Measurements from ENCODE around the gene PKM. TPM values are rescaled to one million over a fixed set of nuclear protein-coding genes. Genes with fewer than 3 reads are reported as not detected.

PKM gene
- total and polyA plus RNA-seq, 2 donors (not counting 3 experiments of a cell fraction or from before 2014, with no cell fraction given), result 689 to 968 TPM

- no peak overlapping the region for H3K9ac ChIP-seq (replicated peaks; ENCODE audit: extremely low read depth, insufficient read depth, low read length)
- H3K4me3 ChIP-seq (replicated peaks in 1 of 3; ENCODE audit: insufficient read depth in 1 of 3, low read depth in 1 of 3, low read length in 3 of 3), result no peak overlapping the region
- no peaks in the 10 kb centered on the region for H3K79me2 ChIP-seq (ENCODE audit: control insufficient read depth, insufficient read depth, low read length)
- H3K9me3 ChIP-seq (replicated peaks; ENCODE audit: control insufficient read depth, insufficient read depth, low read length), result no peaks in the 10 kb centered on the region
- no peaks in the 10 kb centered on the region for H3K9me1 ChIP-seq (replicated peaks; ENCODE audit: control insufficient read depth, extremely low read depth, insufficient read depth, low read length)
- dilution Hi-C loops (cut with MboI; ENCODE audit: extremely low pct_ligation_motif_present, low sequenced_read_pairs) (no loop called here), intact Hi-C loops (cut with micrococcal nuclease) (no loop called here)
- H3K27ac ChIP-seq (ENCODE audit: insufficient read depth, low read depth, low read length), result no peak overlapping the region
- DNase-seq (ENCODE audit: low read depth, low spot score) (no peak), FAIRE-seq (no peak)
- no peaks in the 10 kb centered on the region for H4K20me1 ChIP-seq (replicated peaks; ENCODE audit: control insufficient read depth, extremely low read depth, insufficient read depth, low read length)
- no peaks in the 10 kb centered on the region for H3K4me1 ChIP-seq (ENCODE audit: control insufficient read depth, extremely low read depth, insufficient read depth, low read length)
- no peaks in the 10 kb centered on the region for H3K36me3 ChIP-seq (ENCODE audit: control insufficient read depth in 2 of 2, extremely low read depth in 1 of 2, insufficient read depth in 2 of 2, low read length in 2 of 2)
- POLR2A ChIA-PET, result no interaction called here
- no TSS peak for BruUV-seq (replicated peaks)
- TF ChIP-seq MYC (IDR thresholded peaks at IDR 0.05; ENCODE audit: low read depth, low read length) (no peak), CTCF (IDR thresholded peaks at IDR 0.05; ENCODE audit: extremely low read depth in 1 of 2, insufficient read depth in 1 of 2, low read depth in 1 of 2, low read length in 2 of 2) (no peak), GATA2 (IDR thresholded peaks at IDR 0.05; ENCODE audit: insufficient read depth, insufficient read length, low read depth, low read length) (no peak), MAX (IDR thresholded peaks at IDR 0.05; ENCODE audit: insufficient read depth, insufficient read length) (no peak), POLR2A (IDR thresholded peaks at IDR 0.05; ENCODE audit: low read depth, low read length) (no peak)
- H3K4me2 ChIP-seq (ENCODE audit: insufficient read depth, low read length), result no peak overlapping the region
- CTCF ChIA-PET, result no interaction called here
- peaks cover 15 to 17% of the 10 kb centered on the region in 2 experiments for H3K27me3 ChIP-seq (ENCODE audit: control insufficient read depth in 2 of 2, insufficient read depth in 2 of 2, low read length in 2 of 2)
- no peak overlapping the region for H2AFZ ChIP-seq (ENCODE audit: low read depth, low read length)
Measured at GRCh38 chr15:72179950-72180581, 50.9 kb downstream of the PKM start.
